SK-N-MC (cell line): Measurements from ENCODE around the gene PPP1R15A.

Experiments used
- EZH2 ChIP-seq: fragments of 200-600 bp; sonication (generic); IDR thresholded peaks from one replicate; pipeline ENCODE4 v1.6.1; 2017; ENCODE audit warnings: antibody characterized with exemption
- FOXP2 ChIP-seq: optimal IDR thresholded peaks from 2 replicates; pipeline ENCODE3; 2011; ENCODE audit warnings: mild to moderate bottlenecking, moderate library complexity; ENCODE audit not compliant: insufficient read depth; ENCODE audit errors: extremely low read length, control extremely low read depth
- POLR2AphosphoS5 ChIP-seq: IDR thresholded peaks from 2 replicates; pipeline ENCODE4 v1.6.1; 2012; ENCODE audit warnings: mild to moderate bottlenecking, low read depth, low read length, borderline replicate concordance

DNA sequence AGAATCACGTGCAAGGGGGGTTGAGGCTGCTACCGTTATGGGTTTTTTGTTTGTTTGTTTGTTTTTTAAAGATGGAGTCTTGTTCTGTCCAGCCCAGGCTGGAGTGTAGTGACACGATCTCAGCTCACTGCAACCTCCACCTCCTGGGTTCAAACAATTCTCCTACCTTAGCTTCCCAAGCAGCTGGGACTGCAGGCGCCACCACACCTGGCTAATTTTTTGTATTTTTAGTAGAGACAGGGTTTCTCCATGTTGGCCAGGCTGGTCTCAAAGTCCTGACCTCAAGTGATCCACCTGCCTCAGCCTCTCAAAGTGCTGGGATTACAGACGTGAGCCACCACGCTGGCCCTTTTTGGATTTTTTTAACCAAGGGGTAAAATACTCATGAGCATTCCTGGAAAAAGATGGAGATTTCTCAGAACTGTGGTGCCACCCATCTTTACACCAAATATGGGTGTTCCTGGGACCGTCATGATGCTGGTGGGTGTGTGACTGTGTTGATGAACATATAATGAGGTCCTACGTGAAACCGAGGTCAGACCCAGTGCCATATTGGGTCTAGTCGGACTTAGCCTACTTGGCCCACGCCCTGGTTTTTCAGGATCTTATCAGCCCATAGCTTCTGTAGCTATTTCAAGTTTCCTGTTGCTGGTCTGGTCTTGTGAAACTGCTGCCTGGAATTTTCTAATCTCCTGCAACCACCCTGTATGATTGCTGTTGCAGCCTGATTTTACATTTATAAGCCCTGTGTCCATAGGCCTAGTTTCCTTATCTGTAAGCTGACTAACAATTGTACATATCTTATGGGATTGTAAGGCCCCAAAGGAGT is 6.2 kb downstream of the PPP1R15A start:
- TF ChIP-seq POLR2AphosphoS5 (no peak), EZH2 (no peak), FOXP2 (no peak)
